ENCODE measurements around the gene RCN2.

DNA sequence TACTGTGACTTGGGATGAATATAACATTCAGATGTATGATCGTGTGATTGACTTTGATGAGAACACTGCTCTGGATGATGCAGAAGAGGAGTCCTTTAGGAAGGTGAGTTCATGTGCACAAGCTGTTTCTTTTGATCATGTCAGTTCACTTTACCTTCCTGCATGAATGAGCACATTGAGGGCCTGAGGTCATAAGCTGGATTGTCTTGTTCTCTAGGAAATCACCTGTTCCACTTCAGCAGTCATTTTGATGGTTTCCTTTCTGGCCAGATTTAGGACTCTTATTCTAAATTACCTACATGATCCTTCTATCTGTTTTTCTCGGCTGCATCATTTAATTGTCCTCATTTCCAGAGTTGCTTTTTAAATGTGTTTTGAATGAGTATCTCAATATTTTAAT lies 4.1 kb downstream of the RCN2 start:
- no peak for TF ChIP-seq POLR2A (IDR thresholded peaks at IDR 0.05)
- TF ChIP-seq, protein P1, sequence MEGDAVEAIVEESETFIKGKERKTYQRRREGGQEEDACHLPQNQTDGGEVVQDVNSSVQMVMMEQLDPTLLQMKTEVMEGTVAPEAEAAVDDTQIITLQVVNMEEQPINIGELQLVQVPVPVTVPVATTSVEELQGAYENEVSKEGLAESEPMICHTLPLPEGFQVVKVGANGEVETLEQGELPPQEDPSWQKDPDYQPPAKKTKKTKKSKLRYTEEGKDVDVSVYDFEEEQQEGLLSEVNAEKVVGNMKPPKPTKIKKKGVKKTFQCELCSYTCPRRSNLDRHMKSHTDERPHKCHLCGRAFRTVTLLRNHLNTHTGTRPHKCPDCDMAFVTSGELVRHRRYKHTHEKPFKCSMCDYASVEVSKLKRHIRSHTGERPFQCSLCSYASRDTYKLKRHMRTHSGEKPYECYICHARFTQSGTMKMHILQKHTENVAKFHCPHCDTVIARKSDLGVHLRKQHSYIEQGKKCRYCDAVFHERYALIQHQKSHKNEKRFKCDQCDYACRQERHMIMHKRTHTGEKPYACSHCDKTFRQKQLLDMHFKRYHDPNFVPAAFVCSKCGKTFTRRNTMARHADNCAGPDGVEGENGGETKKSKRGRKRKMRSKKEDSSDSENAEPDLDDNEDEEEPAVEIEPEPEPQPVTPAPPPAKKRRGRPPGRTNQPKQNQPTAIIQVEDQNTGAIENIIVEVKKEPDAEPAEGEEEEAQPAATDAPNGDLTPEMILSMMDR (IDR thresholded peaks at IDR 0.05): no peak

All from gastroesophageal sphincter (tissue), 3 donors.